Mesangial cell (primary cell): ENCODE data around the gene ADRA2A. TPM values are rescaled to one million over a fixed set of nuclear protein-coding genes. Genes with fewer than 3 reads are reported as not detected.

Experiments used
- total RNA-seq: library from RNA; depleted of rRNA; stranded (reverse); fragments of >200 nt; gene quantifications from 2 replicates; pipeline ENCODE4 v1.2.3, GENCODE V29; 2015

The ADRA2A gene
- under 0.01 TPM in 2 replicates for total RNA-seq

DNA sequence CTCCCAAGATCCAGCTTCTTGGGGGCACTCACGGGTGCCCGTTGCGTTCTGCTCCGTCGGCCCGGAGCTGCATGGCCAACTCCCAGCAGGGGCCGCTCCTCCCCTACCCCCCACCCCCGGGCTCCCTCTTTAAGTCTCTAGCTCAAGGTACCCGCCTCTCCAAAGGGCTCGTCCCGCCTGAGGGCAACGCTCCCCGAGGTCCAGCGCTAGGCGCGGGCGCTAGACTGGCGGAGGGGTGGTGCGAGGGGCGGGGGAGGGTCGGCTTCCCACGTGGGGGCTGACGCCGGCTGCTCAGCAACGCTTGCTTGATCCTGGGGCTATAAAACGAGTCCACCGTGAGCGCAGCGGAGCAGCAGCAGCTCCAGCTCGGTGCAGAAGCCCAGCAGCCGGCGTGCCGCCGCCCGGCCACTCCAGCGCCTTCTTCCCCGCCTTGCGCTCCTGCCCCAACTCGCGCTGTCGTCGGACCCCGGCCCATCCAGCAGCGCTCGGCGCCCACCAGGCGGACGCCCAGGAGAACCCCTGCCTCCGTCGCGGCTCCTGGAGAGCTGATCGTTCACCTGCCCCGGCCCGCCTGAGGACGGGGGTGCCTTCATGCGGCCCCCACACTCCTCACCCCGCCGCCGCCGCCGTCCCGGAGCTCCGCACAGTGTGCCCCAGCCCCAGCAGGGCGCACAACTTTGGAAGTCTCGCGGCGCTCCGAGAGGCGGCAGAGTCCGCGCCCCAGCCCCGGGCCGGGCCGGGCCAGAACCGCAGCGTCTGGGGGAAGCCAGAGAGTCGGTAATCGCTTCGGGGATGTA, at the start of gene ADRA2A:
Gene ADRA2A (plus strand): TSS at position 348 of the 797 bp plus-strand sequence. CDS start 968 bp downstream, outside the sequence.

Other genes starting within 250 kb of the ADRA2A start
- gene PDCD4, start 205.1 kb upstream of the ADRA2A start, total RNA-seq: 8.3 and 17.4 TPM in 2 replicates
- gene BBIP1, start 157.8 kb upstream of the ADRA2A start, total RNA-seq: 13.3 and 17.8 TPM in 2 replicates
- gene SHOC2, start 157.4 kb upstream of the ADRA2A start, total RNA-seq: 16.3 and 17.7 TPM in 2 replicates